Erythroblast (primary cell): ENCODE data around the gene ARMC10.
"Not testable (repeated sequence)": the region's sequence is repeated elsewhere in the genome, so short reads cannot be mapped to it uniquely, and the experiment has no call there.

Experiments used
- DNase-seq, 2 experiments: peaks; one replicate each; lab custom pipeline; 2025; lab: John Stamatoyannopoulos, UW
- GATA1 ChIP-seq: IDR thresholded peaks from 2 replicates; pipeline ENCODE4 v1.6.1; 2011; ENCODE audit warnings: low read depth, mild to moderate bottlenecking, control low read depth, low read length, moderate library complexity
- POLR2A ChIP-seq: IDR thresholded peaks from 2 replicates; pipeline ENCODE4 v1.6.1; 2011; ENCODE audit warnings: mild to moderate bottlenecking, low read length

ARMC10 gene

GRCh38 chr7:103129702-103130549 lies 55.0 kb downstream of the ARMC10 start:
- TF ChIP-seq GATA1 (no peak), POLR2A (no peak)
- no peak for DNase-seq

- DNase-seq = peak; percentile 22 to 26
Measured at GRCh38 chr7:103130901-103131624, 56.1 kb downstream of the ARMC10 start.

GRCh38 chr7:103132995-103133688 lies 58.2 kb downstream of the ARMC10 start:
- TF ChIP-seq GATA1 (no peak), POLR2A (no peak)
- DNase-seq = no peak

More at GRCh38 chr7:103130901-103131624, 56.1 kb downstream of the ARMC10 start:
- no peak for TF ChIP-seq GATA1
- TF ChIP-seq POLR2A = no peak

GRCh38 chr7:103134836-103135554 lies 60.1 kb downstream of the ARMC10 start:
- TF ChIP-seq GATA1 (no peak), POLR2A (no peak)
- no peak for DNase-seq

GRCh38 chr7:103140061-103140460 lies 65.1 kb downstream of the ARMC10 start:
- no peak for DNase-seq
- TF ChIP-seq POLR2A (no peak), GATA1 (no peak)

GRCh38 chr7:103140685-103141084 lies 65.7 kb downstream of the ARMC10 start:
- TF ChIP-seq POLR2A (no peak), GATA1 (no peak)
- DNase-seq = peak in 1 of 2 experiments; percentile 26

GRCh38 chr7:103141753-103142404 lies 66.9 kb downstream of the ARMC10 start:
- no peak for TF ChIP-seq GATA1
- TF ChIP-seq POLR2A = no peak
- no peak for DNase-seq

- no peak for TF ChIP-seq POLR2A
- no peak for TF ChIP-seq GATA1
- no peak for DNase-seq
Measured at GRCh38 chr7:103142494-103142893, 67.6 kb downstream of the ARMC10 start.

GRCh38 chr7:103143868-103144267 lies 68.9 kb downstream of the ARMC10 start:
- no peak for DNase-seq
- TF ChIP-seq POLR2A (no peak), GATA1 (no peak)

- not testable (repeated sequence) for DNase-seq
Measured at GRCh38 chr7:103144754-103145153, 69.8 kb downstream of the ARMC10 start.

GRCh38 chr7:103148131-103148993 lies 73.4 kb downstream of the ARMC10 start:
- no peak for TF ChIP-seq POLR2A
- TF ChIP-seq GATA1 = no peak
- DNase-seq = peak; percentile 40 to 52
